Neuron (in vitro differentiated cells): ENCODE results near the gene LRP8.
A peak's percentile ranks its signal among the peaks of the same experiment; 100 is the strongest.

Experiments
- H2AFZ ChIP-seq: one replicate; pipeline ENCODE4 v1.6.1; 2013; ENCODE audit warnings: low read depth, mild to moderate bottlenecking, inconsistent platforms, low read length, moderate library complexity
- H3K27me3 ChIP-seq: one replicate; pipeline ENCODE4 v1.6.1; 2013; ENCODE audit warnings: low read length; ENCODE audit not compliant: insufficient read depth
- H3K36me3 ChIP-seq: one replicate; pipeline ENCODE4 v1.6.1; 2013; ENCODE audit warnings: low read length; ENCODE audit not compliant: insufficient read depth
- H3K4me1 ChIP-seq: one replicate; pipeline ENCODE4 v1.6.1; 2013; ENCODE audit warnings: low read length; ENCODE audit not compliant: insufficient read depth
- H3K4me3 ChIP-seq: 2 replicates; pipeline ENCODE4 v1.5.1; 2013; ENCODE audit warnings: mild to moderate bottlenecking, low read length, moderate library complexity
- H3K9me3 ChIP-seq: one replicate; pipeline ENCODE4 v1.6.1; 2013; ENCODE audit warnings: low read length

LRP8 gene

GRCh38 chr1:53255031-53255430, 72.8 kb downstream of the LRP8 start:
- H3K9me3 ChIP-seq = no peaks in the 10 kb centered on the region
- peaks cover 45% of the 10 kb centered on the region for H3K36me3 ChIP-seq
- H3K4me3 ChIP-seq = no peak overlapping the region
- H2AFZ ChIP-seq = no peak overlapping the region
- H3K4me1 ChIP-seq = no peaks in the 10 kb centered on the region
- no peaks in the 10 kb centered on the region for H3K27me3 ChIP-seq

GRCh38 chr1:53254011-53254640, 73.7 kb downstream of the LRP8 start:
- no peaks in the 10 kb centered on the region for H3K27me3 ChIP-seq
- H3K36me3 ChIP-seq = peaks cover 47% of the 10 kb centered on the region
- H3K4me1 ChIP-seq = no peaks in the 10 kb centered on the region
- H3K4me3 ChIP-seq = no peak overlapping the region
- no peak overlapping the region for H2AFZ ChIP-seq
- H3K9me3 ChIP-seq = no peaks in the 10 kb centered on the region

GRCh38 chr1:53250325-53250724, 77.5 kb downstream of the LRP8 start:
- Histone ChIP-seq H2AFZ (no peak overlapping the region), H3K4me3 (no peak overlapping the region), H3K4me1 (no peaks in the 10 kb centered on the region), H3K36me3 (peaks cover 43% of the 10 kb centered on the region), H3K27me3 (no peaks in the 10 kb centered on the region), H3K9me3 (no peaks in the 10 kb centered on the region)

GRCh38 chr1:53249706-53250105, 78.2 kb downstream of the LRP8 start:
- no peak overlapping the region for H3K4me3 ChIP-seq
- H3K27me3 ChIP-seq = no peaks in the 10 kb centered on the region
- no peaks in the 10 kb centered on the region for H3K9me3 ChIP-seq
- no peak overlapping the region for H2AFZ ChIP-seq
- no peaks in the 10 kb centered on the region for H3K4me1 ChIP-seq
- H3K36me3 ChIP-seq = peaks cover 38% of the 10 kb centered on the region

- H3K36me3 ChIP-seq = peaks cover 31% of the 10 kb centered on the region
- no peak overlapping the region for H3K4me3 ChIP-seq
- H2AFZ ChIP-seq = no peak overlapping the region
- H3K9me3 ChIP-seq = no peaks in the 10 kb centered on the region
- H3K27me3 ChIP-seq = no peaks in the 10 kb centered on the region
- H3K4me1 ChIP-seq = no peaks in the 10 kb centered on the region
Observed at GRCh38 chr1:53246261-53247134, 81.4 kb downstream of the LRP8 start.

- no peak overlapping the region for H3K4me3 ChIP-seq
- no peaks in the 10 kb centered on the region for H3K9me3 ChIP-seq
- no peak overlapping the region for H2AFZ ChIP-seq
- no peaks in the 10 kb centered on the region for H3K27me3 ChIP-seq
- H3K4me1 ChIP-seq = peaks cover under 1% of the 10 kb centered on the region
- H3K36me3 ChIP-seq = peaks cover 15% of the 10 kb centered on the region
Observed at GRCh38 chr1:53244141-53244540, 83.7 kb downstream of the LRP8 start.

- no peak overlapping the region for H2AFZ ChIP-seq
- H3K27me3 ChIP-seq = no peaks in the 10 kb centered on the region
- peaks cover 13% of the 10 kb centered on the region for H3K36me3 ChIP-seq
- no peaks in the 10 kb centered on the region for H3K9me3 ChIP-seq
- H3K4me1 ChIP-seq = peaks cover 9% of the 10 kb centered on the region
- no peak overlapping the region for H3K4me3 ChIP-seq
Observed at GRCh38 chr1:53242381-53242780, 85.5 kb downstream of the LRP8 start.

- H2AFZ ChIP-seq = no peak overlapping the region
- H3K36me3 ChIP-seq = peaks cover 11% of the 10 kb centered on the region
- no peak overlapping the region for H3K4me3 ChIP-seq
- no peaks in the 10 kb centered on the region for H3K9me3 ChIP-seq
- no peaks in the 10 kb centered on the region for H3K27me3 ChIP-seq
- H3K4me1 ChIP-seq = peaks cover 12% of the 10 kb centered on the region
Observed at GRCh38 chr1:53241828-53242227, 86.0 kb downstream of the LRP8 start.

- Histone ChIP-seq H3K4me3 (peak within 1 kb of the TSS; percentile 94), H2AFZ (peak within 1 kb of the TSS; percentile 37), H3K27me3 (no peaks in the 10 kb centered on the region), H3K9me3 (no peaks in the 10 kb centered on the region), H3K4me1 (peaks cover 12% of the 10 kb centered on the region), H3K36me3 (peaks cover 24% of the 10 kb centered on the region)
Observed at GRCh38 chr1:53238197-53239155, 89.4 kb downstream of the LRP8 start, which contains the start of gene MAGOH. Gene MAGOH, minus strand, starts transcription at chr1:53238518. Its CDS starts 70 bp downstream, at chr1:53238448.

- H3K4me1 ChIP-seq = peaks cover 12% of the 10 kb centered on the region
- H3K27me3 ChIP-seq = no peaks in the 10 kb centered on the region
- peak overlapping the region; percentile 37 for H2AFZ ChIP-seq
- peaks cover 30% of the 10 kb centered on the region for H3K36me3 ChIP-seq
- no peaks in the 10 kb centered on the region for H3K9me3 ChIP-seq
- peak overlapping the region; percentile 94 for H3K4me3 ChIP-seq
Observed at GRCh38 chr1:53237638-53238037, 90.2 kb downstream of the LRP8 start.

GRCh38 chr1:53220962-53221286, 106.9 kb downstream of the LRP8 start:
- Histone ChIP-seq H3K27me3 (no peaks in the 10 kb centered on the region), H3K4me1 (peaks cover 14% of the 10 kb centered on the region), H3K36me3 (peaks cover 16% of the 10 kb centered on the region), H3K4me3 (peak overlapping the region; percentile 66), H2AFZ (peak overlapping the region; percentile 84), H3K9me3 (no peaks in the 10 kb centered on the region)

GRCh38 chr1:53220171-53220961, 107.5 kb downstream of the LRP8 start, which contains the start of gene CZIB:
Gene CZIB, minus strand, starts transcription at chr1:53220634. Its CDS starts 59 bp downstream, at chr1:53220575.
- Histone ChIP-seq H2AFZ (peak within 1 kb of the TSS; percentile 84), H3K4me3 (peak within 1 kb of the TSS; percentile 66), H3K27me3 (no peaks in the 10 kb centered on the region), H3K9me3 (no peaks in the 10 kb centered on the region), H3K36me3 (peaks cover 21% of the 10 kb centered on the region), H3K4me1 (peaks cover 14% of the 10 kb centered on the region)
